ENCODE data around the gene FUNDC2. TPM values are rescaled to one million over a fixed set of nuclear protein-coding genes. Genes with fewer than 3 reads are reported as not detected.
"Not testable (repeated sequence)": the region's sequence is repeated elsewhere in the genome, so short reads cannot be mapped to it uniquely, and the experiment has no call there.

FUNDC2 gene
- total RNA-seq, 2 donors from 2014 or later = 68.3 to 71.4 TPM

GRCh38 chrX:155008578-155008977, 18.1 kb upstream of the FUNDC2 start:
- not testable (repeated sequence) for H3K4me3 Mint-ChIP-seq; H3K27me3 Mint-ChIP-seq (ENCODE audit: insufficient read depth); H3K36me3 Mint-ChIP-seq (ENCODE audit: low read depth); H3K27ac ChIP-seq (ENCODE audit: low read depth, low read length); H3K4me1 Mint-ChIP-seq; H3K4me3 ChIP-seq (ENCODE audit: low read length); H3K9me3 ChIP-seq (ENCODE audit: control insufficient read depth, low read length); DNase-seq; H3K27ac Mint-ChIP-seq; H3K4me1 ChIP-seq (ENCODE audit: control insufficient read depth, insufficient read depth, low read length); H3K27me3 ChIP-seq (ENCODE audit: control insufficient read depth, insufficient read depth, low read length, poor library complexity, severe bottlenecking); H3K36me3 ChIP-seq (ENCODE audit: control insufficient read depth, insufficient read depth, low read length); H3K9ac ChIP-seq (ENCODE audit: extremely low read depth, low read length, poor library complexity, severe bottlenecking)
- peaks cover 56% of the 10 kb centered on the region for H3K9me3 Mint-ChIP-seq
- WGBS, 2 experiments (ENCODE audit: insufficient coverage in 1 of 2, insufficient read length in 1 of 2) = 98% methylated on average over 3 of the region's 12 CpGs; no CpG with 5 or more reads in 1 of the 2 experiments

GRCh38 chrX:155009994-155010472, 16.6 kb upstream of the FUNDC2 start:
- no peaks in the 10 kb centered on the region for H3K27me3 Mint-ChIP-seq (ENCODE audit: insufficient read depth)

GRCh38 chrX:155020591-155020990, 6.1 kb upstream of the FUNDC2 start:
- no peaks in the 10 kb centered on the region for H3K27me3 ChIP-seq (ENCODE audit: control insufficient read depth, insufficient read depth, low read length, poor library complexity, severe bottlenecking)
- H3K27ac ChIP-seq (ENCODE audit: low read depth, low read length) = no peak overlapping the region
- H3K36me3 Mint-ChIP-seq (ENCODE audit: low read depth) = no peaks in the 10 kb centered on the region
- H3K9me3 Mint-ChIP-seq = peaks cover 19% of the 10 kb centered on the region
- no peak for TF ChIP-seq CTCF (conservative IDR thresholded peaks at IDR 0.05)
- 100% methylated on average over 2 of the region's 3 CpGs; no CpG with 5 or more reads in 1 of the 2 experiments for WGBS, 2 experiments (ENCODE audit: insufficient coverage in 1 of 2, insufficient read length in 1 of 2)
- no peaks in the 10 kb centered on the region for H3K36me3 ChIP-seq (ENCODE audit: control insufficient read depth, insufficient read depth, low read length)
- no peak overlapping the region for H3K4me3 ChIP-seq (ENCODE audit: low read length)
- H3K4me3 Mint-ChIP-seq = no peak overlapping the region
- no peak for DNase-seq
- H3K9ac ChIP-seq (ENCODE audit: extremely low read depth, low read length, poor library complexity, severe bottlenecking) = no peak overlapping the region
- H3K4me1 Mint-ChIP-seq = peaks cover 2% of the 10 kb centered on the region
- no peaks in the 10 kb centered on the region for H3K27me3 Mint-ChIP-seq (ENCODE audit: insufficient read depth)
- no peaks in the 10 kb centered on the region for H3K9me3 ChIP-seq (ENCODE audit: control insufficient read depth, low read length)
- H3K4me1 ChIP-seq (ENCODE audit: control insufficient read depth, insufficient read depth, low read length) = no peaks in the 10 kb centered on the region
- H3K27ac Mint-ChIP-seq = no peak overlapping the region

More at GRCh38 chrX:155009994-155010472, 16.6 kb upstream of the FUNDC2 start:
- Mint-ChIP-seq H3K4me1 (no peaks in the 10 kb centered on the region), H3K36me3 (ENCODE audit: low read depth) (peaks cover 2% of the 10 kb centered on the region), H3K4me3 (no peak overlapping the region), H3K27ac (no peak overlapping the region), H3K9me3 (peaks cover 56% of the 10 kb centered on the region)
- Histone ChIP-seq H3K36me3 (ENCODE audit: control insufficient read depth, insufficient read depth, low read length) (no peaks in the 10 kb centered on the region), H3K27ac (ENCODE audit: low read depth, low read length) (no peak overlapping the region), H3K4me1 (ENCODE audit: control insufficient read depth, insufficient read depth, low read length) (no peaks in the 10 kb centered on the region), H3K4me3 (ENCODE audit: low read length) (no peak overlapping the region), H3K9ac (ENCODE audit: extremely low read depth, low read length, poor library complexity, severe bottlenecking) (no peak overlapping the region), H3K27me3 (ENCODE audit: control insufficient read depth, insufficient read depth, low read length, poor library complexity, severe bottlenecking) (no peaks in the 10 kb centered on the region), H3K9me3 (ENCODE audit: control insufficient read depth, low read length) (no peaks in the 10 kb centered on the region)
- DNase-seq = no peak
- 90% methylated on average over 3 of the region's 3 CpGs; no CpG with 5 or more reads in 1 of the 2 experiments for WGBS, 2 experiments (ENCODE audit: insufficient coverage in 1 of 2, insufficient read length in 1 of 2)
- TF ChIP-seq CTCF (conservative IDR thresholded peaks at IDR 0.05) = no peak

- Histone ChIP-seq H3K27ac (ENCODE audit: low read depth, low read length) (no peak within 1 kb of the TSS), H3K4me1 (ENCODE audit: control insufficient read depth, insufficient read depth, low read length) (no peaks in the 10 kb centered on the region), H3K9me3 (ENCODE audit: control insufficient read depth, low read length) (no peaks in the 10 kb centered on the region), H3K27me3 (ENCODE audit: control insufficient read depth, insufficient read depth, low read length, poor library complexity, severe bottlenecking) (no peaks in the 10 kb centered on the region), H3K4me3 (ENCODE audit: low read length) (no peak within 1 kb of the TSS), H3K9ac (ENCODE audit: extremely low read depth, low read length, poor library complexity, severe bottlenecking) (no peak within 1 kb of the TSS), H3K36me3 (ENCODE audit: control insufficient read depth, insufficient read depth, low read length) (no peaks in the 10 kb centered on the region)
- Mint-ChIP-seq H3K9me3 (peaks cover 29% of the 10 kb centered on the region), H3K4me1 (peaks cover 2% of the 10 kb centered on the region), H3K36me3 (ENCODE audit: low read depth) (no peaks in the 10 kb centered on the region), H3K4me3 (no peak within 1 kb of the TSS), H3K27me3 (ENCODE audit: insufficient read depth) (no peaks in the 10 kb centered on the region), H3K27ac (no peak within 1 kb of the TSS)
- DNase-seq = no peak
- TF ChIP-seq CTCF (conservative IDR thresholded peaks at IDR 0.05) = no peak
- WGBS, 2 experiments (ENCODE audit: insufficient coverage in 1 of 2, insufficient read length in 1 of 2) = 38% methylated on average over 1 of the region's 1 CpG; no CpG with 5 or more reads in 1 of the 2 experiments
Observed at GRCh38 chrX:155022585-155022984, 4.1 kb upstream of the FUNDC2 start, which contains the start of gene F8. Gene F8 (minus strand): TSS chrX:155022723. CDS start chrX:155022552, 171 bp downstream.
